Nephron (organoid): Measurements from ENCODE around the gene COX14.
A peak's percentile ranks its signal among the peaks of the same experiment; 100 is the strongest.

Experiments used
- H3K27ac Mint-ChIP-seq, 3 experiments: 2 replicates each; pipeline ENCODE4 v1.8.0; 2020; ENCODE audit warnings: mixed read lengths in 3 of 3, mild to moderate bottlenecking in 2 of 3, moderate library complexity in 1 of 3
- H3K27me3 Mint-ChIP-seq: 2 replicates; pipeline ENCODE4 v1.8.0; 2021; ENCODE audit warnings: low read depth, mild to moderate bottlenecking, moderate library complexity, mixed read lengths
- H3K36me3 Mint-ChIP-seq: 2 replicates; pipeline ENCODE4 v1.8.0; 2020; ENCODE audit warnings: low read depth, mixed read lengths
- H3K4me1 Mint-ChIP-seq: 2 replicates; pipeline ENCODE4 v1.8.0; 2020; ENCODE audit warnings: mixed read lengths
- H3K4me3 Mint-ChIP-seq, 3 experiments: 2 replicates each; pipeline ENCODE4 v1.8.0; 2020; ENCODE audit warnings: mild to moderate bottlenecking in 3 of 3, mixed read lengths in 3 of 3, moderate library complexity in 2 of 3
- H3K9me3 Mint-ChIP-seq: 2 replicates; pipeline ENCODE4 v1.8.0; 2020; ENCODE audit warnings: mixed read lengths
- CTCF ChIP-seq, 3 experiments: fragments of 200-600 bp; sonication (generic); IDR thresholded peaks; one replicate each; pipeline ENCODE4 v1.5.0; 2021; ENCODE audit warnings: antibody characterized with exemption in 3 of 3; ENCODE audit not compliant: unreplicated experiment in 3 of 3

The COX14 gene

GRCh38 chr12:50085615-50086072 is 26.4 kb upstream of the COX14 start:
- TF ChIP-seq CTCF (IDR thresholded peaks at IDR 0.05; ENCODE audit: unreplicated experiment in 3 of 3): no peak
- peaks cover 32% of the 10 kb centered on the region for H3K4me1 Mint-ChIP-seq
- peak overlapping the region; percentile 95 to 99 (median 98) for H3K27ac Mint-ChIP-seq
- peaks cover 40% of the 10 kb centered on the region for H3K36me3 Mint-ChIP-seq
- H3K9me3 Mint-ChIP-seq: no peaks in the 10 kb centered on the region
- H3K27me3 Mint-ChIP-seq: no peaks in the 10 kb centered on the region
- peak overlapping the region; percentile 97 to 98 (median 98) for H3K4me3 Mint-ChIP-seq

- Mint-ChIP-seq H3K4me1 (peaks cover 32% of the 10 kb centered on the region), H3K27ac (peak overlapping the region; percentile 95 to 99 (median 98)), H3K4me3 (peak overlapping the region; percentile 97 to 98 (median 98)), H3K27me3 (no peaks in the 10 kb centered on the region), H3K9me3 (no peaks in the 10 kb centered on the region), H3K36me3 (peaks cover 44% of the 10 kb centered on the region)
- no peak for TF ChIP-seq CTCF (IDR thresholded peaks at IDR 0.05; ENCODE audit: unreplicated experiment in 3 of 3)
Measured at GRCh38 chr12:50086148-50086547, 25.9 kb upstream of the COX14 start.

GRCh38 chr12:50087151-50087550 is 24.9 kb upstream of the COX14 start:
- peak overlapping the region in 2 of 3 experiments; percentile 29 to 98 for H3K27ac Mint-ChIP-seq
- peaks cover 52% of the 10 kb centered on the region for H3K36me3 Mint-ChIP-seq
- no peaks in the 10 kb centered on the region for H3K9me3 Mint-ChIP-seq
- peaks cover 31% of the 10 kb centered on the region for H3K4me1 Mint-ChIP-seq
- TF ChIP-seq CTCF (IDR thresholded peaks at IDR 0.05; ENCODE audit: unreplicated experiment in 3 of 3): no peak
- peak overlapping the region; percentile 97 to 98 (median 98) for H3K4me3 Mint-ChIP-seq
- no peaks in the 10 kb centered on the region for H3K27me3 Mint-ChIP-seq

GRCh38 chr12:50087995-50088394 is 24.0 kb upstream of the COX14 start:
- Mint-ChIP-seq H3K36me3 (peaks cover 56% of the 10 kb centered on the region), H3K4me1 (peaks cover 25% of the 10 kb centered on the region), H3K4me3 (peak overlapping the region; percentile 63 to 98 (median 76)), H3K9me3 (no peaks in the 10 kb centered on the region), H3K27ac (peak overlapping the region; percentile 10 to 53 (median 49)), H3K27me3 (no peaks in the 10 kb centered on the region)
- TF ChIP-seq CTCF (IDR thresholded peaks at IDR 0.05; ENCODE audit: unreplicated experiment in 3 of 3): no peak

- H3K36me3 Mint-ChIP-seq: peaks cover 63% of the 10 kb centered on the region
- H3K27me3 Mint-ChIP-seq: no peaks in the 10 kb centered on the region
- H3K4me3 Mint-ChIP-seq: peak overlapping the region; percentile 41 to 70 (median 61)
- peak overlapping the region; percentile 22 to 53 (median 49) for H3K27ac Mint-ChIP-seq
- peaks cover 21% of the 10 kb centered on the region for H3K4me1 Mint-ChIP-seq
- peak; percentile 75 to 77 (median 75) for TF ChIP-seq CTCF (IDR thresholded peaks at IDR 0.05; ENCODE audit: unreplicated experiment in 3 of 3)
- H3K9me3 Mint-ChIP-seq: no peaks in the 10 kb centered on the region
Measured at GRCh38 chr12:50088577-50089335, 23.3 kb upstream of the COX14 start.

- peaks cover 18% of the 10 kb centered on the region for H3K4me1 Mint-ChIP-seq
- no peak overlapping the region for H3K27ac Mint-ChIP-seq
- TF ChIP-seq CTCF (IDR thresholded peaks at IDR 0.05; ENCODE audit: unreplicated experiment in 3 of 3): no peak
- peaks cover 71% of the 10 kb centered on the region for H3K36me3 Mint-ChIP-seq
- no peaks in the 10 kb centered on the region for H3K27me3 Mint-ChIP-seq
- no peaks in the 10 kb centered on the region for H3K9me3 Mint-ChIP-seq
- no peak overlapping the region for H3K4me3 Mint-ChIP-seq
Measured at GRCh38 chr12:50089730-50090129, 22.3 kb upstream of the COX14 start.
